ENCODE data around the gene KCP.

KCP gene

DNA sequence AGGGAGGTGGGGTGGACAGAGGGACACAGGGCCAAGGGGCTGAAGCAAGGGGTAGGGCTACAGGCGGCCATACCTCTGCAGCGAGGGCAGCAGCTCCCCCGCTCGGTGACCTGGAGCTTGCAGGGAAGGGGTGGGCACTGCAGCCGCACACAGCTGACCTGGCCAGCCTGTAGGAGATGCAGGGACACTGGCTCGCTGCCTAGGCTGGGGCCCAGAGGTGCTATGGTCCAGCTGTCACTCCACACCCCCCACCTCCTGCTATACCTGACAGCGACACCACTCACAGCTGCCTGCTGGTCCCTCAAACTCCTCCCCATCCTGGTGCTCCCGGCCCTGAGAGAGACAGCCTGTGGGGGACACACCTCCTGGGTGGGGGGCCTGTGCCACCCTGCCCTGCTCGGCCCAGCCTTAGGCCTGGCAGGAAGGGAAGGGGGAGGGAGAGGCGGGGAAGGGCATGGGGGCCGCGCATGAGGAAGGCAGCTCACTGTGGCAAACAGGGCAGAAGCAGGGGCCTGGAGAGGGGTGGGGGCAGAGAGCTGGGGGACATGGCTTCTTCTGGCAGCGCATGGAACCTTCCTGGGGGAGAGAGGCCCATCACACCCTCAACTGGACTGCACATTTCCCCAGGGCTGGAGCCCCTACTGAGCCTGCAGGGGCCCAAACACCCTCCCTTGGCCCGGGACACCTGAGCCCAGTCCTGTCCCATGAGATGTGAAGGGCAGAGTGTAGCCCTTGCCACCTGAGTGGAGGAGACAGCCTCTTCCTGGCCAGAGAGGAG is 23.9 kb downstream of the KCP start:
- no peak for DNase-seq (ENCODE audit: low spot score)

DNA sequence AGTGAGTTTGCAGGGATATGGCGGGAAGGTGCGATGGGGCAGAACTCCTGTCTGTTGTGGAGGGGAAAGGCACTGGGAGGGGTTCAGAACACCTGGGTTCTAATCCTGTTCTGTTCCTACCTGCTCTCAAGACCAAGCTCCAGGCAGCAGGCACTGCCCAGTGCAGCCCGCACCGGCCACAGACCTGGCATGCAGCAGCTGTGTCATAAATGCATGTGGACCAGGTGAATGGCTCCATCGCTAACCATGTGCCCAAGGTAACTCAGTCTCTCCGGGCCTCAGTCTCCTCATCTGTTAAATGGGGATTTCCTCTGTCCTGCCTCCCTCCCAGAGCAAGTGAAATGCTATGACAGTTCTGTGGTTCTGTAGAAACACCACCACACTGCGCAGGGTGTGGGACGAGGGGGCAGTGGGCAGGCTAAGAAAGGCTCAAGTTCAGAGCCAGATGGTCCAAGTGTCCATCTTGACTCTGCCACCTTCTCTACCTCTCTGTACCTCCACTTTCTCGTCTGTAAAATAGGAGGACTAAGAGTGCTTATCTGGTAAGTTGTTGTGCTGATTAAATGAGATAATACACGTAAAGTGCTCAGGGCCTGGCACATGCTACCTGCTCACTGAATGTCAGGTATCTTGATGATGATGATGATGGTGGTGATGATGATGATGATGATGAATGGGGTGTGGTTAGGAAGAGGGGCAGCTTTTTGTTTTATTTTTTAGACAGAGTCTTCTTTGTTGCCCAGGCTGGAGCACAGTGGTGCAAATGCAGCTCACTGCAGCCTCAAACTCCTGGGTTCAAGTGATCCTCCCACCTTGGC is 24.9 kb downstream of the KCP start:
- DNase-seq (ENCODE audit: low spot score): no peak

DNA sequence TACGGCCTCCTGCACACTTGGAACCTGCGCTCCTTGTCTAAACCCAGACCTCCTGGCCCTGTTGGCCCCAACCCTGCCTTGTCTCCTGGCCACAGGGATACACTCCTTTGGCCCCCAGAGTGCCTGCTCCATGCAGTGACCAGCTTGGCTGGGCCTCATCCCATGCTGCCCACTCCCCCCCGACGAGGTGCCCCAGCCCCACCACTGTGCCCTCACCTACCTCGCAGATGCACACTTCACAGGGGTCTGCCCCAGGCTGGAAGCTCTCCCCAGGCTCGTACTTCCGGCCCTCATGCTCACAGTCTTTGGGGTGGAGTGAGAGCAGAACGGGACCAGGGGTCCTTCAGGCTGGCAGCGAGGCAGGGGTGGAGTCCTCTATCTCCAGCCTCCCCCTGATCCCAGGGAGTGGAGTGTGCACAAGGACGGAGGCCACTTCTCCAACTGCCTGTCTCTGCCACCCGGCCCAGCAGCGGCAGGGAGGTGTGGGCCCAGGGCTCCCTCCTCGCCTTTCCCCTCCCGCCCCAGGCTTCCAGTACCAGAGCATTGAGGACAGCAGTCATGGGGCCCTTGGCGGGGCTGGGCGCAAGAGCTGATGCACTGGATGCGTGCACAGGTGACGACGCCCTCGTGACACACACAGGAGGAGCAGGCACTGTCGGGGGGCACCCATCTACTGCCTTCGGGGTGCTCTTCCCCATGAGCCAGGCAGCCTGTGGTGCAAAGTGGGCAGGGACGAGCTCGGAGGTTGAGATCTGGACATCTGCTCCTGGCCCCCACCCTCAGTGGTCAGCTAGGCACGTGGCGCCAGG is 25.7 kb downstream of the KCP start:
- DNase-seq (ENCODE audit: low spot score): no peak

DNA sequence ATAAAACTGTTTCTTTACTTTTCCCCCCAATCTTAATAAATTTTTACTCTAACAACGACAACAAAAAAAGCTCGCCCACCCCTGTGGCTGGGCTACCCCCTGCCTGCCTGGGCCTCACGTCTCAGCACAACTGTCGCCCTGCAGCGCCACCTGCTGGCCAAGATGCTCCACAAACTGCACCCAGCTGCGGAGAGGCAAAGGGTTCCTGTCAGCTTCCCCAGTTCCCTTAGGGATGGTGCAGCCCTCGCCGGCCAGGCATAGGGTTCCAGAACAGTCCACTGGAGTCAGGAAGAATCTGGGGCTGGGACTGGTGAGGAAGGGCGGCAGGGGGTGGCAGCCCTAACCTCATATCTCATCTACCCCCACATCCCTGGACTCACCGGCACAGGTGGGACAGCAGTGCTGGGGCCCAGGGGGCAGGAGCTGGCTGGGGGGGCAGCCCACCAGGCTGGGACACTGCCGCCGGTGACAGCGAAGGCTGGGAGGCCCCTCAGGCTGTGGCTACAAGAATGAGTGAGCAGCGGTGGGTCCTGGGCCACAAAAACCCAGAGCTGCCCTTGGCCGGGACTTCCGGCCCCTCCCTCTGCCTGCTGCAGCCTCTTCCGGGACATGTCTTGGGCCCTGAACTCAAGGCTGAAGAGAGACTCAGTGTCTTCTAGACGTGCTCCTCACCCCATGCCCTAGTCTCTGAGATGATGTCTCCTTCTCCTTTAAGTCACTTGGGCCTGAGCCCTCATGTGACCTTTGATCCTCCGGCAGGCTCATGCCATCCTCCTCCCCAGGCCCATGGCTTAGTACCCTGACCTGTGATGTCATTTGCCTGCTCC is 26.7 kb downstream of the KCP start:
- peak; percentile 58 for DNase-seq (ENCODE audit: low spot score)

DNA sequence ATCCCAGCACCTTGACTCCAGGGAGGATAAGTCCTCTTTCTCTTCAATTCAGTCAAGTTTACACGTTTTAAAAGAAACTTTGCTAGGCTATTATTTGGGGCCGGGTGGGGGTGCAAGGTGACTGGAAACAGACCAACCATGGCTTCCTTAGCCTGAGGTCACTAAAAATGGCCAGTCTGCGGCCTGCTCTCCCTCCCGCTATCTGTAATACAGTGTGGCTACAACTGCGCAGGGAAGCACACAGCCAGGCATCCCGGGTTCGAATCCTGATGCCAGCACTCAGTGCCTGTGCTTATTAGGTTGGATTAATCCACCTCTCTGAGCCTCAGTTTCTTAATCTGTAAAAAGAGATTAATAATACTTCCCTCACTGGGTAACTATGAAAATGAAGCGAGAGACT is 28.4 kb downstream of the KCP start:
- DNase-seq (ENCODE audit: low spot score): no peak

DNA sequence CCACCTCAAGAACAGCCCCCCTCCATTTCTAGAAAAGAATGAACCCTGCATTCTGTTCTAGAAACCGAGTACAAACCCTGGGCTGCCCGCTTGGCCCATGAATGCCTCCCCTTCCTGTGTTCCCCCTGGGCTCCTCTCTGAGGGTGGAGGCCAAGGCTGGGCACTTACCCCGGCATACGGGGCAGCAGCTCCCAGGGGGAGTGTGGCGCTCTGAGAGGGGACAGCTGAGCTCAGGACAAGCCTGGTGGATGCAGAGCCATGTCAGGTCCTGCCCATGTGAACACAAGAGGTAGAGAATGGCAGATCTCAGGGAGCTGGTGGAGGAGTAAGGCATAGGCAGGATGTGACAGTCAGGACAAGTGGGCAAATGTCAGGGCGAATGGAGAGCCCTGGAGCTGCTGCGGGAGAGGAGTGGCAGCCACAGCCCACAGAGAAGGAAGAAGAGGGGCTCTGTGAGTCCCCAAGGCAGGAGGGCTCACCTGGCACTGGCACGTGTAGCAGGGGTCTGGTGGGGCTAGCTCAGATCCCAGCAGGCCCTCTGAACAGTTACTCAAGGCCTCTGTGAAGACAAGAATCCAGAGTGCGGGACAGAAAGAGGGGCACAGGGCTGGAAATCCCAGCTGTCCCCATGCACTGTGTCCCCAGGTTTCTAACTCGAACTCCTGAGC is 28.9 kb downstream of the KCP start:
- DNase-seq (ENCODE audit: low spot score): no peak

DNA sequence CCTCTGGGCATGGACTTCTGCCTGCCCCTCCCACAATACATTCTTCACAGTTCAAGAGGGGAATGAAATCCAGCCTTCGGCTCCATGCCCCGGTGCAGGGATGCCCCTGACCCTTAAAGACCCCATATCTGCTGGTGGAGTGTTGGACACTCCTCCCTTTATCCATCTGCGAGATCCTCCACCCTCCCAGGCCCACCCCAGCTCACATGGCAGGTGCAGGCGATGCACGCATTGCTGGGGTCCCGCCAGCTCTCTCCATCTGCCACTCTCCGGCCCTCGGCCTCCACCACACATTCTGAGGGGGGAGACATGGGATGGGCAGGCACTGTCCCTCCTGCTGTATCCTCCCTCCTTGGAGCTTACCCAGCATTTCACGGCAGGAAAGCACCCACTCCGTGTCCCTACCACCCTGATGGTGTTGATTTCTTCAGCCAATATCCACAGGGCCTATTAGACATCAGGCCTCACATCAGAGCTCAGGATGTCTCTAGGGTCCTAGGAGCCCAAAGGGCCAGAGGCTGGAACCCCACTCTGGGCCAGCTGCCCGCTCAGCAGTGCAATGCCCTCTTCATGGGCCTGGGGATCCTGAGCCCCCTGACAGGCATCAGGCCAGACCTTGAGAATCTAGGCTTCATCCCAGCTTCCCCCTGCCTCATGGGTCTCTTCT is 29.6 kb downstream of the KCP start:
- no peak for DNase-seq (ENCODE audit: low spot score)

DNA sequence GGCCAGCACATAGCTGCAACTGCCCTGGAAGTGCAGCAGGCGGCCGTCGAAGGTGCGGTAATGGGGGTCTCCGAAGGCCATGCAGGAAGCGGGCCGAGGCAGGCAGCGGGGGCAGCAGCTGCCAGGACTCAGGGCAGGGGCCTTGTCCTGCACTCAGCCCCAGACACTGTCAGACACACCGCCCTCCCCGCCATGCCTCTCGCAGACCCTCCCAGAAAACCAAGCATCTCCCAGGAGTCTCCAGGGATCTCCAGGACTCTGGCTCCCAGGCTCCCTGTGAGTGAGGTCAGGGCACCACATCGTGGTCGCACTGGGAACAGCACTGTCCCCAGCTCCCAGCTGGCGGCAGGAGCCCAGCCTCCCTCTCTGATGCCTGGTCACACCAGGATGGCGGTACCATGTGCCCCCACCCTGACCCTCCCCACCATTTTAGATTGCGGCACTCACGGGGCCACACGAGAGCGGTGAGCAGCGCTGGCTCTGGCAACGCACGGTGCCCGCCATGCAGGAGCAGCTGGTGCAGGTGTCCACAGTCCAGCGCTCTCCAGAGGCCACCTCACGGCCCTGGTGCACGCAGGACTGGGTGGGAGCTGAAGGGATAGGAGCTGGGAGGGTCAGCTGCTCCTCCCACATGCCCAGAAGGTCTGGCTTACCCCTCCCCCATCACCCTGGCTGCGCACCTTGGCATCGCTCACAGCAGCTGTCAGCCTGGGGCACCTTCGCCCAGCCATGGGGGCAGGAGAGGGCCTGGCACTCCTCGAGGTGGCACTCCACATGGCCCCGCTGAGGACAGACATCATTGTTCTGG is 30.4 kb downstream of the KCP start:
- DNase-seq (ENCODE audit: low spot score): peak; percentile 43

DNA sequence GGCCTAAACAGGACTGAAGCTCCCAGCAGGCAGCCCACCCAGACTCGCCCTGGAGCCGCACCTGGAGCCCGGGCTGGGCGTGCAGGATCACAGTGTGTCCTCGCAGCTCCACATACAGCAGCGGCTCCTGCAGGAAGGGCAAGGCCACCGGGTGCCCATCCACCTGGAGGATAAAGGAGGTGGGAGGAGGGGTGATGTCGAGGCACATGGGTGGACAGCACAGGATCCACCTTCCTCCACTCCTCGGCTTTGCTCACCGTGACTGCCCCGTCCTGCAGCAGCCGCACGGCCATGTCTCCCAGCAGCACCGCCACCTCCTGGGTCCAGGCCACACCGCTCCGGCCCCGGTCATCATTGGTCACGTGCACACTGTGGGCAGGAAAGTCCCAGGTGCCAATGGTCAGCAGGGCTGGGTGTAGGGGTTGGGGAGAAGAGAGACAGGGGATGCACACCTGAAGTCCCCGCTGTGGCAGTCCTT is 31.0 kb downstream of the KCP start:
- DNase-seq (ENCODE audit: low spot score): no peak

DNA sequence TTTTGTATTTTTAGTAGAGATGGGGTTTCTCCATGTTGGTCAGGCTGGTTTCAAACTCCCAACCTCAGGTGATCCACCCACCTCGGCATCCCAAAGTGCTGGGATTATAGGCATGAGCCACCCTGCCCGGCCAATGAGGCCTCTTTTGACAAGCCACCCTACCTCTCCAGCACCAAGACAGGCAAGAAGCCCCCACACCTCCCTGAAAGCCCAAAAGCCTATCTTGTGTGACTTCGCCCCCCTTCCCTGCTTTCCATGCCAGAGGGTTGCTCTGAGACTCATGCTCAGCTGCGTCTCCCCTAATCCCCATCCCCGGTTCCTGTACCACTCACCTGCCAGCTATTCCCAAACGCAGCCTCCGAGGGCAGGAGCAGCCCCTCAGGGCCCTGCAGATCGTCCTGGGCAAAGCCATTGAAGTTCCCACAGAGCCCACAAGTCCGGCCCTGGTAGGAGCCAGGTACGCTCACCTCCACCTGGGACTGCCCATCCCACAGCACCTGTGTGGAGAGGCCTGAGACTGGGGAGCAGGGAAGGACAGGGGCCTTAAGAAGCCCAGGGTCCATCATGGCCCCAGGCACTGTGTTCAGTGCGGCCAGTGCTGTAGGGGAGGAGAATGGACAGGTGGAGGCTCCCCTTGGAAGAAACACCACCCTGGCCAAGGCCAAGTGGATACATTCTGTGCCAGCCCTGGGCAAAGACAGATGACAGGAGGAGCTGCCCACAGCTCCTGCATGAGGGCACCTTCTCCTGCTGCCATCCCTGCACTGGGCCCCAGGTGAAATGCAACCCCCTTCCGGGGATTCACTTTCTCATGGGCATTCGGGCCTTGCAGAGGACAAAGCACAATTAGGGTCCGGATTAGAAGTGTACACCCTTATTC is 32.0 kb downstream of the KCP start:
- DNase-seq (ENCODE audit: low spot score): no peak

DNA sequence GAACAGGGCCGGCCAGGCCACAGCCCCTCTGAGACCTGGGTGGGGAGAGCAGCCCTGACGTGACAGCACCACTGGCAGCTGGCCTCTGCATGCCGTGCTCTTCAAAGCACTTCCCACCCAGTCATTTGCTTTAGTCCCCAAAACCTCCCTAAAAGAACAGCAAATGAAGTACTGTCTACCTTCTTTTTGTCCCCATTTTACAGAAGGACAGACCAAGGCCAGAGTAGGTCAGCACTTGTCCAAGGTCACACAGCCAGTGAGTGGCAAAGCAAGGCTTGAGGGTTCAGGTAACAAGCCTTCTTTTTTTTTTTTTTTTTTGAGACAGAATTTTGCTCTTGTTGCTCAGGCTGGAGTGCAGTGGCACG is 32.8 kb downstream of the KCP start:
- no peak for DNase-seq (ENCODE audit: low spot score)

DNA sequence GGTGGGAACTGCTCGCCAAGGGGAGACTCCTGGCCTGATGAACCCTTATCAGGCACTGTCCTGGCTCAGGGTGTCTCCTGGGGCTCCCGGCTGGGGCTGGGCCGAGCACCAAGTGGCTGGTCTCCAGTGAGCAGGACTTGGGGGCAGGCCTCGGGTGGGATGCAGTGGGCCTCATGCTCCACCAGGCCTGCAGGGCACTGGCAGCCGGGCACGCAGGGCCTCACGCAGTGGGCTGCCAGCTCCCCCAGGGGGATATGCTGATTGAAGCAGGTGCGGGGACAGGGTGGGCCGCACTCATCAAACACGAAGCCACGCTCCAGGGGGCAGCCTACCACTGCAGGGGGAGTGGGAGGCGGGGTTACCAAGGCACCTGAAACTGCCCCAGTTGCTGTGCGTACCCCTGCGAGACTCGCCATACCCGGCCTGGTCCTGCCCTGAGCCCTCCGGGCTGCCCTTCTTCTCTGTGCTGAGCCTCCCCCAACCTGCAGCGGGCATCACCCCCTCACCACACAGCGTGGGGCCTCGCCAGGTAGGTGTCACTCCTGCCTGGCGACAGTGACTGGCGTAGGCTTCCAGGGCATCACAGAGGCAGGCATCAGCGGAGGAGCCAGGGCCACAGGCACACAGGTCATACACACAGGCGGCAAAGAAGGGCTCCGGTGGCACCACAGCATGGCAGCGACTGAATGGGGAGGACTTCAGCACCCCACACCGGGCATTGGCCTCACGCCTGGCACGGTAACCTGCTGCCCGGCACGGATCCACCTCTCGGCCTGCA is 33.3 kb downstream of the KCP start:
- no peak for DNase-seq (ENCODE audit: low spot score)

DNA sequence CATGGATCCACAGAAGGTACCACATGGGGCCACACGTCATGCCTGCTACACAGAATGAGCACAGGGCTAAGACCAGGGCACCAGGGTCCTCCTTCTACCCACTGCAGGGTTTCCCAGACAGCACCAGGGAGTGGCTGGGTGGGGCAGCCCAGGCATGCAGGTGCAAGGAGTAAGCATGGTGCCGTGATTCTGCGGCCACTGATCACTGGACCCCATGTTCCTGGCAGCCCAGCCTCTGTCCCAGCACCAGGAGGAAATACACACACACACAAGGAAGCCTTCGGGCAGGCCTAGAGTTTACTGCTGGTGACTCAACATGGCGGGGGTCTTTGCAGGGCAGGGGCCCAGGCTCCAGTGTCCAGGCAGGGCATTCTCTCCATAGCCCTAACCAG is 33.9 kb downstream of the KCP start:
- no peak for DNase-seq (ENCODE audit: low spot score)

DNA sequence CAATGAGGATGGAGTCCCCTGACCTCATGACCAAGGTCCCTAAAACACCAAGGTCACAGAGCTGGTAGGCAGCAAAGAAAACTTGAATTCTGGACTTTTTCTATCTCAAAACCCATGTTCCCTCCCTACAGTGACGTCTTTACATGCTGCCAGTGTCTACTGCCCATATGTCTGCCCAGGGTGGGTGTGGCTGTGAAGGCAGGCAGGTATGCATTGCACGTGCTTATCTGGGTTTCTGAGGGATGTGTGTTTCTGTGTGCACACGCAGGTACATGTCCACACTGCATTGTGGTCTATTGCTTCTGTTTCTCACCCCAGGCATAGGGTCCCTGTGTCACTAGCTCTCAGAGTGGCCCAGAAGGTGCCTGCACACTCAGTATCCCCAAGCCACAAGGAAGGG is 34.4 kb downstream of the KCP start:
- DNase-seq (ENCODE audit: low spot score): peak; percentile 43

DNA sequence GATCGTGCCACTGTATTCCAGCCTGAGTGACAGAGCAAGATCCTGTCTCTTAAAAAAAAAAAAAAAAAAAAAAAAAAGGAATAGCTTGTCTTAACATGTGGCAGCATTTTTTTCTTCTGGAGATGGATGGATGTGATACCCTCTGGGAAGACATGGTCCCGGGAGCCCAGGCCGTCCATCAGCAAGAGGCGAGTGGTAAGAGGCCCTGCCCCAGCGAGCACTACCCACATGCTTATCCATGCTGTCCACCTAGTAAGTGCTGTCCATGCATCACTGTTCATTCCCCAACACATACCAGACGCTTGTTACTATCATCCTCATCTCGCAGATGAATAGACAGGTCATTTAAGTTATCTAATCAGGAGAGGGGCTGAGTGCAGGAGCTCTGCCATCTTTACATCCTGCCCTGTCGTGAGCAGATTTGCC is 35.0 kb downstream of the KCP start:
- no peak for DNase-seq (ENCODE audit: low spot score)

DNA sequence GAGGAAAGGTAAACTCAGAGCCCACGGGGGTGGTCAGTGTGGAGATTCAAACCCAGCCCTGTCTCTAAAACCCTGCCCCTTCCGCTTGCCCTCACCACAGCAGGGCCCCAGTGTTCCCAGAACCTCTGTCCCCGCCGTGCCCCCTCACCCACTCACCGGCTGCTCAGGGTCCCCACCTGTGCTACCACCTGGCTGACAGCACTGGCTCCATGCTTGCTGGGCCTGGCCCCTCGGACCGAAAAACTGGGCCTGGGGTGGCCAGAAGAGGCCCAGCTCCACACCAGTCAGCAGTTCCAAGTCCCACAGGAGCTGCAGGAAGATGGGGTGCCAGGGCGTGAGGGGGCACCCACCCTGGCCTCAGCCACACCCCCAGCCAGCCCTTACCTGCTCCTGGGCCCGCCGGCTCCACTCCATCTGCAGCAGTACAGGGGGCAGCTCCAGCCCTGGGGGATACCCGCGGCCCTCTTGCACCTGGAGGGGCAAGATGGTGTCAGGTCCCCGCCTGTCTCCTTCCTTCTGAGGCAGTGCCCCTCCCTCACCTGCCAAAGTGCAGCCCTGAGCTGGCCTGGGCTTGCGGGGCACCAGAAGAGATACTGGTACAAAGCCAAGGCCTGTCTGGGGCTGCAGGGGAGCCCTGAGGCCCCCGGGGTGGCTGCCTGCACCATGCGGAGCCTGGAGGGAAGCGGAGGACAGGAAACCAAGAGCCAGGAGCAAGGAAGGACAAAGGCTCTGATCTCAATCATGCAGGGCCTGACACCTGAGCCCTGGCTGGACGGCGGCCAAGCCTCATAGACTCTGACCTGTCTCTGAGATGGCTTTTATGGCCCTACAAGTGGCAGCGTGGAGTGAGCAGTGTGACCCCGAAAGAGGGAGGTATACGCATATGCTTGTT is 36.1 kb downstream of the KCP start:
- DNase-seq (ENCODE audit: low spot score): no peak

DNA sequence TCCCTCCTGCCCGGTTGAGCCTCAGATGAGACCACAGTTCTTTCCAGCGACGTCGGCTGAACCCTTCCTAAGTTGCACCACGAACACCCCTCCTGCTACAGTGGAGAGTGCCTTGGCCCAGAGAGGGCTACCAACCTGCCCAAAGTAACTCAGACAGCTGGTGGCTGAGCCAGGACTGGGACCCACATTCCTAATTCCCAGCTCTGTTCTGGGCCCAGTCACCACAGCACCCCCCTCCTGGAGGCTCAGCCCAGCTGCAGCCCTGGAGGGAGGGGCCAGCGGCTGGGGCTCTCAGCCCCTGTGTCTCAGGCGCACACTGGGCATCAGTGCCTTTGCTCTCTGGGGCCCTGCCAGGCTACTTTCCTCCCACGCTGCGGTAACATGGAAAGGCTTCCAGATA is 37.3 kb downstream of the KCP start:
- DNase-seq (ENCODE audit: low spot score): no peak
